ENCODE measurements around the gene PIGN.

Gene PIGN, protein sequence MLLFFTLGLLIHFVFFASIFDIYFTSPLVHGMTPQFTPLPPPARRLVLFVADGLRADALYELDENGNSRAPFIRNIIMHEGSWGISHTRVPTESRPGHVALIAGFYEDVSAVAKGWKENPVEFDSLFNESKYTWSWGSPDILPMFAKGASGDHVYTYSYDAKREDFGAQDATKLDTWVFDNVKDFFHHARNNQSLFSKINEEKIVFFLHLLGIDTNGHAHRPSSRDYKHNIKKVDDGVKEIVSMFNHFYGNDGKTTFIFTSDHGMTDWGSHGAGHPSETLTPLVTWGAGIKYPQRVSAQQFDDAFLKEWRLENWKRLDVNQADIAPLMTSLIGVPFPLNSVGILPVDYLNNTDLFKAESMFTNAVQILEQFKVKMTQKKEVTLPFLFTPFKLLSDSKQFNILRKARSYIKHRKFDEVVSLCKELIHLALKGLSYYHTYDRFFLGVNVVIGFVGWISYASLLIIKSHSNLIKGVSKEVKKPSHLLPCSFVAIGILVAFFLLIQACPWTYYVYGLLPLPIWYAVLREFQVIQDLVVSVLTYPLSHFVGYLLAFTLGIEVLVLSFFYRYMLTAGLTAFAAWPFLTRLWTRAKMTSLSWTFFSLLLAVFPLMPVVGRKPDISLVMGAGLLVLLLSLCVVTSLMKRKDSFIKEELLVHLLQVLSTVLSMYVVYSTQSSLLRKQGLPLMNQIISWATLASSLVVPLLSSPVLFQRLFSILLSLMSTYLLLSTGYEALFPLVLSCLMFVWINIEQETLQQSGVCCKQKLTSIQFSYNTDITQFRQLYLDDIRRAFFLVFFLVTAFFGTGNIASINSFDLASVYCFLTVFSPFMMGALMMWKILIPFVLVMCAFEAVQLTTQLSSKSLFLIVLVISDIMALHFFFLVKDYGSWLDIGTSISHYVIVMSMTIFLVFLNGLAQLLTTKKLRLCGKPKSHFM

GRCh38 chr18:62186774-62187542, at the start of gene PIGN, which contains the start of gene RELCH:
Gene PIGN (minus strand): TSS chr18:62187056. CDS start chr18:62161353, 25,703 bp downstream.
Gene RELCH (plus strand): TSS chr18:62187255. CDS start chr18:62187506, 251 bp downstream.
- DNase-seq (ENCODE audit: low spot score), result peak; percentile 99

DNA sequence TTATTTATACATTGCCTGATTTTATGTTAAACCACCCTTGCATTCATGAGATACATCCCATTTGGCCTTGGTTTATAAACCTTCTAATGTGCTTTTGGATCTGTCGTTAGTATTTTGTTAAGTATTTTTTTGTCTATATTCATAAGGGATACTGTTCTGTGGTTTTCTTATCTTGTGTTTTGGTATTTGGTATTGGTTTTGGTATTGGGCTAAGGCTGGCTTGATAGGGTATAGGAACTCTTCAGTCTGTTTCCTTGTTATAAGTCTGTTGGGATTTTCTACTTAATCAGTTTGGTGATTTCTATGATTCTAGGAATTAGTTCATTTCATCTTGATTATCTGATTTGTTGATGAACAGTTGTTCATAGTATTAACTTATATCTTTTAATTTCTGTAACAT, 49.4 kb upstream of the PIGN start:
- DNase-seq (ENCODE audit: low spot score), result no peak

GRCh38 chr18:62226047-62226446, 39.2 kb upstream of the PIGN start:
- no peak for DNase-seq (ENCODE audit: low spot score)

DNA sequence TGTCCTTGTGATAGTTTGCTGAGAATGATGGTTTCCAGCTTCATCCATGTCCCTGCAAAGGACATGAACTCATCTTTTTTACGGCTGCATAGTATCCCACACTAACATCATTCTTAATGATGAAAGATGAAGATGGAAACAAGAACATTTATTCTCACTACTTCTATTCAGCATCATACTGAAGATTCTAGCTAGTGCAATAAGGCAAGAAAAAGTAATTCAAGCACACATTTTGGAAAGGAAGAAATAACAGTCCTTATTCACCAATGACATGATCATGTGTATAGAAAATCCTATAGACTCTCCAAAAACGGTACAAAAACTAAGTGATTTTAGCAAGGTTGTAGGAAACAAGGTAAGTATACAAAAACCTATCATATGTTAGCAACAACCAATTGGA, 37.4 kb upstream of the PIGN start:
- no peak for DNase-seq (ENCODE audit: low spot score)

- DNase-seq (ENCODE audit: low spot score), result no peak
Observed at GRCh38 chr18:62214790-62215189, 27.9 kb upstream of the PIGN start.

GRCh38 chr18:62211325-62211828, 24.5 kb upstream of the PIGN start:
- no peak for DNase-seq (ENCODE audit: low spot score)

GRCh38 chr18:62210138-62210537, 23.3 kb upstream of the PIGN start:
- no peak for DNase-seq (ENCODE audit: low spot score)

GRCh38 chr18:62209046-62209445, 22.2 kb upstream of the PIGN start:
- no peak for DNase-seq (ENCODE audit: low spot score)

GRCh38 chr18:62206593-62206992, 19.7 kb upstream of the PIGN start:
- no peak for DNase-seq (ENCODE audit: low spot score)

GRCh38 chr18:62205824-62206223, 19.0 kb upstream of the PIGN start:
- no peak for DNase-seq (ENCODE audit: low spot score)

DNA sequence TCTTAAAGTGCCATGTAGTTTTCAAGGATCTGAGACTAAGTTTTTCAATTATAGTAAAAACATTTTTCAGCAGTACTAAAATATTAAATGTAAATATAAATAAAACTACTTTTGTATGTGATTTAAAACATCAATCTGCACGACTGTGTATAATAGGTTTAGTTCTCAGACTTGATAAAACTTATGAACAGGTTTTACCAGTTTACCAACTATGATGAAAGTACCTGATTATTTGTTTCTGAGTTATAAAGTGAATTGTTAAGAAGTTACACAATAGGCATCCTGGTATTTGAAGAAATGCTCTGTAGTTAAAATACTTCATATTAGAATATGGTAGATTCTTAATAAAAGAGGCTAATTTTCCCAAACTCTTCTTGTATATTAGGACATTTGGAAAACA, 15.0 kb upstream of the PIGN start:
- no peak for DNase-seq (ENCODE audit: low spot score)

GRCh38 chr18:62200121-62200914, 13.5 kb upstream of the PIGN start:
- no peak for DNase-seq (ENCODE audit: low spot score)

GRCh38 chr18:62199629-62200028, 12.8 kb upstream of the PIGN start:
- no peak for DNase-seq (ENCODE audit: low spot score)

GRCh38 chr18:62198259-62198658, 11.4 kb upstream of the PIGN start:
- no peak for DNase-seq (ENCODE audit: low spot score)

- no peak for DNase-seq (ENCODE audit: low spot score)
Observed at GRCh38 chr18:62196980-62197379, 10.1 kb upstream of the PIGN start.

DNA sequence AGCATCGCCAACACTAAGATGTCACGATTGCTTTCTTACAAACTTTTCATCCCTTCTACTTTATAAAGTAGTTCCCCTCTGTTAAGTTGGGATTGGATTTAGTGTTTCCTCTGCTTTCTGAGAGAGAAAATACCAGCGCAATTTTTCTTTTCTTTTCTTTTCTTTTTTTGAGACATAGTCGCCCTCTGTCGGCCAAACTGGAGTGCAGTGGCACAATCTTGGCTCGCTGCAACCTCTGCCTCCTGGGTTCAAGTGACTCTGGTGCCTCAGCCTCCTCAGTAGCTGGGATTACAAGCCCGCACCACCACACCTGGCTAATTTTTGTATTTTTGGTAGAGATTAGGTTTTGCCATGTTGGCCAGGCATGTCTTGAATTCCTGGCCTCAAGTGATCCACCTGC, 9.2 kb upstream of the PIGN start:
- no peak for DNase-seq (ENCODE audit: low spot score)

DNA sequence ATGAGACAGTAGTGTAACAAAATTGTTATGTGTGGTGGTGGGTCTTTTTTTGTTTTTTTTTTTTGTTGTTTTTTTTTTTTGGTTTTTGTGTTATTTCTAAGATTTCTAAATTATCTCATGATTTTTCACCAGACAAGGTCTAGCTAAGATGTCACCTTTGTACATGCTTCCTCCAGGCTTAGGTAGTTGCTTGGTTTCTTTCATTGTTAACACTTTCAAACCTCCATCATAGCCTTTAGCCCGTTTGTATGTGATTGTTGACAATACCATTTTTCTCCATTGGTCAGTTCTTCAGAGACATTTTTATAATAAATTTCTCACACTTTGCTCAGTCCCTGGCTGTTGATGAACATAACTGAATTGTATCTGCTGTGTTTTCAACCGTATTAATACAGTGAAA, 2.4 kb upstream of the PIGN start:
- DNase-seq (ENCODE audit: low spot score), result no peak

DNA sequence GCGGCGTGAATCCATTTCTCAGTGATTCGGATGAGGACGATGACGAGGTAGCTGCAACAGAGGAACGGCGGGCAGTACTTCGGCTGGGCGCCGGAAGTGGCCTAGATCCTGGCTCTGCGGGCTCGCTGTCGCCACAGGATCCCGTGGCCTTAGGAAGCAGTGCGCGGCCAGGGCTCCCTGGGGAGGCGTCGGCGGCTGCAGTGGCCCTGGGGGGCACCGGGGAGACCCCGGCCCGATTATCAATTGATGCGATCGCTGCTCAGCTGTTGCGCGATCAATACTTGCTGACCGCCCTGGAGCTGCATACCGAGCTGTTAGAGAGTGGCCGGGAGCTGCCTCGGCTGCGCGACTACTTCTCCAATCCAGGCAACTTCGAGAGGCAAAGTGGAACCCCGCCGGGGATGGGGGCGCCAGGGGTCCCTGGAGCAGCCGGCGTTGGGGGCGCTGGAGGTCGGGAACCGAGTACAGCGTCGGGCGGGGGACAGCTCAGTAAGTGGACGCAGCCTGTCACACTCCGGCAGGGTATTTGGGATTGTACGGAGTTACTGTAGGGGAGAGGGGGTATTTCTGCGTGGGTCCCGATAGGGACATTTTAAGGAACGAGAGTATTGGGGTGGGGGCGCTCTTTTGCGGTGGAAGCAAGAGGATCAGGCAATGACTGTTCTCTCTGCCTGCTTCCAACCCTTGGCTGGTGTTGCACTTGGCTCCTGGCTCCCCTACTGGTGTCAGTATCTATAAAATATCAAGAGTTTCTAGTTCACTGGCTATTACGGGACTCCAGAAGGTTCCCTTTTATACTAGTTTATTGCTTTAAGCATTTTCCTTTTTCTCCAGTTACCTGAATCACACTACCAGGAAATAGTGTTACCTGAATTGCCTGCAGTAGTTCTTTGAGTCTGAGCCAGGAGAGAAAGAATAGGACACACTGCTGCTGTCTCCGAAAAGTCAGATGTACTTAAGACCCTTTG, 971 bp upstream of the PIGN start:
- DNase-seq (ENCODE audit: low spot score), result peak; percentile 46

DNA sequence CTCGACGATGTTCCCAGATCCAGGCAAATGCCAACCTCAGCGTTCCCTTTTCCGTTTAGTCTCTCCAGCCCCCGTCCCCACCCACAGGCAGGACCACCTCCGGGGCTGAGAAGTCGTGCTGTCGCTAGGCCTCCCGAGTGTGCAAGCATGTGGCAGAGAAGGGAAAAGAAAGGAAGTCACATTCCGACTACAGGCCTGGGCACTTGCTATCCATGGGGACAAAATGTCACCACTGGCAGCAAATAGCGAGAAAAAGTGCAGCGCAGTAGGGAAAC, 420 bp downstream of the PIGN start:
- DNase-seq (ENCODE audit: low spot score), result no peak

DNA sequence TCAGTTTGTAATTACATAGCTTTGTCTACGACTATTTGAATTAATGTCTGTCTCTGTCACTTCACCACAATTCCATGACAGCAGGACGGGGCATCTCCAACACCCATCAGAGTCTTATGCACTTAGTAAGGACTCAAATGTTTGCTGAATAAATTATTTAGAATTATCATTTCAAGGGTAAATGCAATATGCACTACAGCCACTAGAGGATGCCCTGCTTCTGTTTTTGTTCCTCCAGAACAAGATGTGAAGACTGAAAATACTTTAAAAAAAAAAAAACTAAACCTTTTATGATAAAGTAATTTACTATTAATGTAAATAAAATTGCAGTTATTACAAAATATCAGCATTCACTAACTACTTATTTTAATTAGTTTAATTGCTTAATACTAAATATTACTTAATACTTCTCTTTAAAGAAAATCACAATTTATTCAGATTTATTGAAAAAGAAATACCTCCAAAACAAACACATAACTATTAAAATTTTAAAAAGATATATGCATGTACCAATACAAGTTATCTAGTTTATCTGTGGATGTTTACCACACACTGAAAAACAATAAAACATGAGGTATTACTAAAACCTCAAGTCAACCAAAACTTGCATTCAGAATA, 3.2 kb downstream of the PIGN start:
- DNase-seq (ENCODE audit: low spot score), result peak; percentile 53

All from Ammon's horn (tissue), 1 donor.